ENCODE results near the gene TMEFF2. TPM values are rescaled to one million over a fixed set of nuclear protein-coding genes. Genes with fewer than 3 reads are reported as not detected.

TMEFF2 gene
- total and polyA plus RNA-seq, 2 of the 8 experiments (the other 6 are each of a cell fraction or from before 2014, with no cell fraction given) = 0.91 to 3.7 TPM

GRCh38 chr2:192067631-192068030 is 127.1 kb downstream of the TMEFF2 start (continued):
- TF ChIP-seq SUZ12 (IDR thresholded peaks at IDR 0.05; ENCODE audit: low read length) = no peak
- no peak for TF ChIP-seq KDM5A (IDR thresholded peaks at IDR 0.05; ENCODE audit: low read length)
- no peak for TF ChIP-seq FOSL1 (IDR thresholded peaks at IDR 0.05; ENCODE audit: insufficient read depth, low read depth, low read length)
- no peak for TF ChIP-seq CBX5 (IDR thresholded peaks at IDR 0.05; ENCODE audit: low read depth, low read length)
- no peak for TF ChIP-seq BRCA1 (IDR thresholded peaks at IDR 0.05; ENCODE audit: low read depth, low read length)

All from H1 (cell line).